GM04503 (cell line): ENCODE results near the gene SEC61B.

Experiments used
- DNase-seq: peaks from one replicate; pipeline ENCODE4 v3.0.0-alpha.2; 2012; ENCODE audit warnings: low read depth

The SEC61B gene

GRCh38 chr9:99274495-99274894 lies 52.4 kb downstream of the SEC61B start:
- DNase-seq = no peak
